Subcutaneous adipose tissue (tissue), 4 donors: ENCODE results near the gene MYF5. TPM values are rescaled to one million over a fixed set of nuclear protein-coding genes. Genes with fewer than 3 reads are reported as not detected.

Experiments
- total RNA-seq, 4 donors: library from RNA; depleted of rRNA; stranded (reverse); fragments of >200 nt; gene quantifications; one replicate each; pipeline ENCODE4 v1.1.0, GENCODE V29; 2016
- TF ChIP-seq, protein P1 (sequence below): fragments of 450-650 bp; IDR thresholded peaks from one replicate; pipeline ENCODE4 v1.5.1; 2016; ENCODE audit warnings: low read depth, mild to moderate bottlenecking, control low read depth, antibody characterized with exemption, moderate library complexity

Gene MYF5
- total RNA-seq, 4 donors from 2014 or later = not detected

DNA sequence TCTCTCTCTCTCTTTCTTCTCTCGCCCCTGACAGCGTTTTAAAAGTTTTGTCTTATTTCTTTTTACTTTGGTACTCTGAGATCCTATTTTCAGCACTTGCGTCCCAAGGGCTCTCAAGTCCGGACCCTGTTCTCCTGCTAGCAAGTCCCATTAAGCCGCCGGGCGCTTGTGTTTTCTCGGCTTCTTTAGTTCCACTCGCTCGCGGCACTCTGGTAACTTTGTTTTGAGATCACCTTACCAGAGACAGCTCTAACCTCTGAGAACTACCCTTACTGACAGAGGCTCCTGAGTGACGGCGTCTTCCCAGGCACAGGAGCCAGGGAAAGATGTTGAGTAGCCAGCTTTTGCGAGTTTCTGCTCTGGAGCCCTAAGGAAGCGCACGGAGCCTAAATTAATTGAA, 2.7 kb upstream of the MYF5 start:
- TF ChIP-seq, protein P1, sequence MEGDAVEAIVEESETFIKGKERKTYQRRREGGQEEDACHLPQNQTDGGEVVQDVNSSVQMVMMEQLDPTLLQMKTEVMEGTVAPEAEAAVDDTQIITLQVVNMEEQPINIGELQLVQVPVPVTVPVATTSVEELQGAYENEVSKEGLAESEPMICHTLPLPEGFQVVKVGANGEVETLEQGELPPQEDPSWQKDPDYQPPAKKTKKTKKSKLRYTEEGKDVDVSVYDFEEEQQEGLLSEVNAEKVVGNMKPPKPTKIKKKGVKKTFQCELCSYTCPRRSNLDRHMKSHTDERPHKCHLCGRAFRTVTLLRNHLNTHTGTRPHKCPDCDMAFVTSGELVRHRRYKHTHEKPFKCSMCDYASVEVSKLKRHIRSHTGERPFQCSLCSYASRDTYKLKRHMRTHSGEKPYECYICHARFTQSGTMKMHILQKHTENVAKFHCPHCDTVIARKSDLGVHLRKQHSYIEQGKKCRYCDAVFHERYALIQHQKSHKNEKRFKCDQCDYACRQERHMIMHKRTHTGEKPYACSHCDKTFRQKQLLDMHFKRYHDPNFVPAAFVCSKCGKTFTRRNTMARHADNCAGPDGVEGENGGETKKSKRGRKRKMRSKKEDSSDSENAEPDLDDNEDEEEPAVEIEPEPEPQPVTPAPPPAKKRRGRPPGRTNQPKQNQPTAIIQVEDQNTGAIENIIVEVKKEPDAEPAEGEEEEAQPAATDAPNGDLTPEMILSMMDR = no peak

DNA sequence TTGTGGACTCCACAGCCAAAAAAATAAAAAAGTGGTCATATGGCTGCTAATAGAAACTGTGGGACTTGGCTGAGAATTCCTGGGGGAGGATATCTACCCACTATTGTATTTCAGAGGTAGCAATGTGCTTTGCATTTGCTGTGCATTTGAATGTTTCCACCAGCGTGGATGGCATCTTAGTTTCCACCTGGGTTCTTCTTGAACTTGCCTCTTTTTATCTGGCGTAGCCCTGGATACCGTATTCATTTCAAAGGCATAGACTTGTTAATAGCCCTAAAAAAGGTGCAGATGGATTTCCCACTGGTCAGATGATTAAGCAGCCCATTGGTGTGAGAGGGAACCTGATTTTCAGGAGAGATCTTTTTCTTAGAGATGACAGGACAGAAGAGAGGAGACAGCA, 1.9 kb upstream of the MYF5 start:
- TF ChIP-seq, protein P1 = no peak

DNA sequence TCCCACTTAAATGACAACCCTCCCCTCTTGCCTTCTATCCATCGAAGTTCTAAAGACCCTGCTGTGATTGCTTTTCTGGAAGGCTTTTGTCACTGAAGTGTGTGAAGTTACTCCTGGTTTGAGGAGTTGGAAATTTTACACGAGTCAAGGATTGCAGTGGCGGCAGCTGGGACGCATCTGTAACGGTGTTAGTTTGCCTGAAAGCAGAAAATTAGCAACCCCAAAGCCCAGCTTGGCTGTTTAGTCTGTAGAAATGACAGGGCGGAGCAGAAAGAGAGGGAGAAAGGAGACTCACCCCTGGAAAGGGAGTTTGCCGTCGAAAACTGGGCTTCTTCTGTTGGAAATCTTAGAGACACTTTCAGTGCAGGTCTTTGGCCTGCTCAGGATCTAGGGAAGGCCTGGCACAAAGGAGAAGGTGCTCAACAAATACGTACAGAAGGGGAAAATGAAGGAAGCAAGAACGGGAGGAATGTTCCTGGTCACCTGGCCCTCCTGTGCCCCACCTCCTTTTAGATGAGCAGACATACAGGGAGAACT, 931 bp upstream of the MYF5 start:
- TF ChIP-seq, protein P1 = no peak

DNA sequence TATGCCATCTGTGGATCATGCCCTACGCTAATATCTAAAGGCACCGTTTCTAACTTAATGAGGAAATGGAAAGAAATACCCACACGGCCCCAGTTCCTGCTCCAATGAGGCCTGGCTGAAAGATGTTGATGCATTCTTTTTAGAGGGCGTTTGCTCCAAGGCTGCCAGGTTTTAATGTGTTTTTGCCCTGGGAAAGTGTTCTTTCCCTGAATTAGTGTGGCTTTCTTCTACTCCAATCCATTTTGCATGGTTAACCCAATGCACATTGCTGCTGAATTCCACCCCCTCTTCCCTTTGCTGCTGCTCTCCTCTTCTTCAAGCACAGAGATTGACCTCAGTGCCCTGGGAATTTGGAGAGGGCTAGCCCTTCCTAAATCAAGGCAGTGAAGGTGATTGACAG, 1.1 kb downstream of the MYF5 start:
- TF ChIP-seq, protein P1 = no peak

DNA sequence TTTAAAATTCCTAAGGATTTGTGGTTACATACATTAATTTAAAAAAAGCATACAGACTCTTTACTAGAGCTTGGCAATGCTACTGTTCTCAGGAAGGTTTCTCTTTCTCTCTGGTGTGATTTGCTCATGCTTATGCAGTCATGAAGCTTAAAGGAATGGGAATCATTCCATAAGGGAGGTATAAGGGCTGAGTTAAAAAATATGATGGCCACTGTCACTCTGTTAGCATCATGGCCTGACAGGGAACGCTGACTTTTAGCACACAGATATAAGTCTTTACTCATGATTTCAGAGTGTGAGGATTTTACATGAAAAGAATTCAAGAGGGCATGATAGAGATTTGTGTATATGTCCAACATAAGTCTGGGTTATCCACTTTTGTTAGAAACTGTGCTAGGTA, 3.8 kb downstream of the MYF5 start:
- TF ChIP-seq, protein P1 = no peak

DNA sequence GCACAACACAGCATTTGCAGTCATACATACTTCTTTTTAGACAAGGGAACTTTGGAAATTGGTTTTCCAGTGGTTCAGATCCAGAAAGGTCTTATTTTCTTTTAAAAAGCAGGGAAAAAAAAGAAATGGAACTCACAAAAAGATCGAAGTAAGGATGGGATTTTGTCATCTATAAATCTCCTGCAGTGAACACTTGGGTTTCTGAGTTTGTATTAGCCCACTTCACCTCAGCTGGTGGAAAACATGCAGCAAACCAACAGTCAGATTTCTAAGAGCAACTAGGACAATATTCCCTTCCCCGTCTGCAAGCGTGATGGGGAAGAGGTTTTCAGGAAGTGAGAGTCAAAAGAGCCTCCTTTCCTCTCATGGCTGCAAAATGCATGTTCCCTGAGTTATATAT, 4.6 kb downstream of the MYF5 start:
- TF ChIP-seq, protein P1 = no peak

DNA sequence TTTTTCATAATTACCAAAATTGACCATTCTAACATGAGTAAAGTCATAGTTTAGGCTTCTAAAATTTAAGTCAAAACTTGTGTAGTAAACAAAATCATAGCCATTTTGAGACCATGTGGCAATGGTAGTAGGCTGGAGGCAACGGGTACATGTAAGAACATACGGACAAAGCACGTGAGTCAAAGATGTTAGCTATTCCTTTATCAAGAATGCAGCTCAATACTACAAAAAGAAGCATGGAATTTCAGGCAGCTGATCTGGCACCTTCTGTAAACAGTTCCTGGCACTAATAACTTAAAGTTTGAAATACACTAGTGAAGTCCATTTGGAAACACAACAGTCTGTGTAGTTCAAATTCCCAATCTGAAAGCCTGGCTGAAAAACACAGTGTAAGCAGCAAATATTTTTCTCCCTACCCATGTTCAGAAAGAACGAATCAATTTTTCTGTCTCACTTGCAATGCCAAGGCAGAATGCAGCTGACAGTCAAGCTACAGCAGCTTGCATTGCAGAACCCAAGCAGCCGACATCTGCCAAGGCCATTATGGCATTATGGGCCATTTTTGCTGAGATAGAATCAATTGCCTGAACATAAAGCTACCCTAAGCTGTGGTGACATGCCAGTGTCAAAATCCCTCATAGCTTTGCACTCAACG, 29.3 kb downstream of the MYF5 start:
- TF ChIP-seq, protein P1 = no peak
